Fibroblast of the aortic adventitia (primary cell): Measurements from ENCODE around the gene CACNA1I. TPM values are rescaled to one million over a fixed set of nuclear protein-coding genes. Genes with fewer than 3 reads are reported as not detected.

Source experiments
- DNase-seq: peaks from one replicate; pipeline ENCODE4 v3.0.0-alpha.2; 2010; ENCODE audit warnings: low read depth
- H3K4me3 ChIP-seq: 2 replicates; pipeline ENCODE4 v1.5.1; 2011; ENCODE audit warnings: low read depth, mild to moderate bottlenecking, control low read depth, low read length, moderate library complexity
- CTCF ChIP-seq: IDR thresholded peaks from 2 replicates; pipeline ENCODE4 v1.5.1; 2011; ENCODE audit warnings: mild to moderate bottlenecking, low read length, control low read depth, inconsistent platforms; ENCODE audit not compliant: insufficient read depth
- total RNA-seq: library from RNA; depleted of rRNA; stranded (reverse); fragments of >200 nt; gene quantifications from 2 replicates; pipeline ENCODE4 v1.2.3, GENCODE V29; 2012; ENCODE audit warnings: low replicate concordance

CACNA1I gene
- total RNA-seq, 1 donor: under 0.01 TPM

GRCh38 chr22:39662686-39663052 is 92.1 kb downstream of the CACNA1I start:
- DNase-seq: no peak
- no peak for TF ChIP-seq CTCF
- H3K4me3 ChIP-seq: no peak overlapping the region

GRCh38 chr22:39663751-39664150 is 93.2 kb downstream of the CACNA1I start:
- DNase-seq: no peak
- no peak for TF ChIP-seq CTCF

GRCh38 chr22:39664485-39665200 is 94.1 kb downstream of the CACNA1I start:
- no peak overlapping the region for H3K4me3 ChIP-seq
- no peak for DNase-seq
- TF ChIP-seq CTCF: no peak

More at GRCh38 chr22:39663751-39664150, 93.2 kb downstream of the CACNA1I start:
- H3K4me3 ChIP-seq: no peak overlapping the region

- no peak overlapping the region for H3K4me3 ChIP-seq
- no peak for TF ChIP-seq CTCF
- no peak for DNase-seq
These were observed 94.7 kb downstream of the CACNA1I start for GRCh38 chr22:39665229-39665628.

GRCh38 chr22:39665661-39666431 is 95.3 kb downstream of the CACNA1I start:
- DNase-seq: no peak
- no peak overlapping the region for H3K4me3 ChIP-seq
- no peak for TF ChIP-seq CTCF

GRCh38 chr22:39666495-39666894 is 95.9 kb downstream of the CACNA1I start:
- TF ChIP-seq CTCF: no peak
- DNase-seq: no peak
- H3K4me3 ChIP-seq: no peak overlapping the region

- no peak for DNase-seq
- no peak for TF ChIP-seq CTCF
- H3K4me3 ChIP-seq: no peak overlapping the region
These were observed 96.4 kb downstream of the CACNA1I start for GRCh38 chr22:39666926-39667325.
